AG10803 (cell line): Measurements from ENCODE around the gene CLN5.

Source experiments
- DNase-seq: peaks from one replicate; pipeline ENCODE4 v3.0.0; 2010; ENCODE audit warnings: low read depth
- H3K4me3 ChIP-seq: 2 replicates; pipeline ENCODE4 v1.5.1; 2011; ENCODE audit warnings: mild to moderate bottlenecking, low read length, control low read depth
- TF ChIP-seq, protein P1 (sequence below): conservative IDR thresholded peaks from 2 replicates; pipeline ENCODE4 v1.5.1; 2011; ENCODE audit warnings: mild to moderate bottlenecking, low read length, control low read depth, inconsistent platforms

CLN5 gene

DNA sequence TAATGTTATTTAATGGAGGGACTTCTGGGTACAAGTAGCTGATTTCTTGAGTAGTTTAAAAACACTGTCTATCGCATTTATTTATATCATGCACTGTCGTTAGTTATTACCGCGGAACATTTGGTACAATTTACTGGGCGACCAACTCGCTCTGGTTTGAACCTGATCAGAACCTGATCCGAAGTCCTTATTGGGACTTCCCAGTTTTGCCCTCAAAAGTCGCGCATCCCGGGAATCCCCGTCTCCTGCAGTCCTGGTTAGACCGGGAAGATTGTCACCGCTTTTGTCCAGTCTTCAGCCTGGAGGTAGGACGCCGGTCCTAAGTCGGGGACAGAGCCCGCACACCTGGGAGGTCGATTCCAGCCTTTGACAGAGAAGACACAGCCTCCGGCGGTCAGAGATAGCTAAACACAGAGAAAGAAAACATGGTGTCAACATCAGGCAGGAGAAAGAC lies 694 bp downstream of the CLN5 start:
- TF ChIP-seq, protein P1, sequence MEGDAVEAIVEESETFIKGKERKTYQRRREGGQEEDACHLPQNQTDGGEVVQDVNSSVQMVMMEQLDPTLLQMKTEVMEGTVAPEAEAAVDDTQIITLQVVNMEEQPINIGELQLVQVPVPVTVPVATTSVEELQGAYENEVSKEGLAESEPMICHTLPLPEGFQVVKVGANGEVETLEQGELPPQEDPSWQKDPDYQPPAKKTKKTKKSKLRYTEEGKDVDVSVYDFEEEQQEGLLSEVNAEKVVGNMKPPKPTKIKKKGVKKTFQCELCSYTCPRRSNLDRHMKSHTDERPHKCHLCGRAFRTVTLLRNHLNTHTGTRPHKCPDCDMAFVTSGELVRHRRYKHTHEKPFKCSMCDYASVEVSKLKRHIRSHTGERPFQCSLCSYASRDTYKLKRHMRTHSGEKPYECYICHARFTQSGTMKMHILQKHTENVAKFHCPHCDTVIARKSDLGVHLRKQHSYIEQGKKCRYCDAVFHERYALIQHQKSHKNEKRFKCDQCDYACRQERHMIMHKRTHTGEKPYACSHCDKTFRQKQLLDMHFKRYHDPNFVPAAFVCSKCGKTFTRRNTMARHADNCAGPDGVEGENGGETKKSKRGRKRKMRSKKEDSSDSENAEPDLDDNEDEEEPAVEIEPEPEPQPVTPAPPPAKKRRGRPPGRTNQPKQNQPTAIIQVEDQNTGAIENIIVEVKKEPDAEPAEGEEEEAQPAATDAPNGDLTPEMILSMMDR: no peak
- peak; percentile 26 for DNase-seq

DNA sequence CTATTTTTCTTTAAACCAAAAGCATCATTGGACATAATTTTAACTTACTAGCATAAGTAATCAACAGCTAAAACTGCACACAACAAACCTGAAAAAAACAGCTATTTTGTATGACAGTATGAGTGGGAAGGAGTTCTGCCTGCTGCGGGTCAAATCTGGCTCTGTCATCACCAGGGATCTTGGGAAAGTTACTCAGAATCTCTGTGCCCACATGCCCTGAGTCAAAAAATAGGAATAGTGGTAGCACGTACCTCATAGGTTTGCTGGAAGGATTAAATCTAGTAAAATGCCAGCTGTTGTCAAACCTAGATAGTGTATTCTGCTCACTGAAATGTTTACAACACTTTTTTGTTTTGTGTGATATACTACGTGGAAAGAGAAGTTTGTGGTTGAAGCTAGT lies 1.1 kb downstream of the CLN5 start:
- TF ChIP-seq, protein P1: no peak
- peak; percentile 32 for DNase-seq
- H3K4me3 ChIP-seq: peak overlapping the region; percentile 90

More for the DNA sequence above, 694 bp downstream of the CLN5 start:
- peak overlapping the region; percentile 90 for H3K4me3 ChIP-seq

DNA sequence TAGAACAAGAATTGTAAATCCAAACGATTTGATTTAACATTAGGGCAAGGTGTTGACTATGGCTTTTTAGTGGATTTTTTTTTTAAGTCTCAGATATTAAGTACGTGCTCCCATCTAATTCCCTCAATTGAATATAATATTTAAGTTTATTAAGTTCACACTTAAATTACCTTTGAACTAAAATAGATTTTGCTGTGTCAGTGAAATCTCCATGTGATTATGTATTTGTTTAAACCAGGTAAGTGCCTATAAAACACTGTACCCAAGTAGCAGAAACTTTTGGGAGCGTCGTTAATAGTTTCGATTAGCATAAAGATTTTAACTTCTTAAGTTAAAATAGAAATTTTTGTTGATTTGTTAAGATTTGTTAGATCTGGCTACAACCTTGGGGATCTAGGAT lies 1.6 kb downstream of the CLN5 start:
- no peak for DNase-seq
- H3K4me3 ChIP-seq: no peak overlapping the region
- TF ChIP-seq, protein P1: no peak

DNA sequence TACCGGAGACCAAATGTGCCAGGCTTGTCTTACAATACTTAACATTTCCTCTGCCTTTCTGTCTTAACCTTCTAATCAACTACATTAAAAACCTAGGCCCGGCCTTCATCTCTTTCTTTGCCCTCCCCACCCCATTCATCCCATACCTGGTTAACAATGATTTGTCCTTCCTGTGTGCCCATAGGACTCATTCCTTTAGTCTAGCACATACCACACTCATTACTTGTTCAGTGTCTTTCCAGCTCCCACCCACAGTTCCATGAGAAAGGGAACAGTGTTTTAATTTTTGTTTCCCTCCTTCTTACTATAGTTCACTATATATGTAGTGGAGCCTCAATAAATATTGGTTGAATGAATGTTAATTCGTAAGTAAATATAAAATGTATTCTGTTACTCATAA lies 2.4 kb downstream of the CLN5 start:
- DNase-seq: no peak
- H3K4me3 ChIP-seq: no peak overlapping the region
- TF ChIP-seq, protein P1: no peak

DNA sequence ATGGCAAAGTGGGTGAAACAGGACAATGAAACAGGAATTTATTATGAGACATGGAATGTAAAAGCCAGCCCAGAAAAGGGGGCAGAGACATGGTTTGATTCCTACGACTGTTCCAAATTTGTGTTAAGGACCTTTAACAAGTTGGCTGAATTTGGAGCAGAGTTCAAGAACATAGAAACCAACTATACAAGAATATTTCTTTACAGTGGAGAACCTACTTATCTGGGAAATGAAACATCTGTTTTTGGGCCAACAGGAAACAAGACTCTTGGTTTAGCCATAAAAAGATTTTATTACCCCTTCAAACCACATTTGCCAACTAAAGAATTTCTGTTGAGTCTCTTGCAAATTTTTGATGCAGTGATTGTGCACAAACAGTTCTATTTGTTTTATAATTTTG lies 8.6 kb downstream of the CLN5 start:
- DNase-seq: peak; percentile 55
- TF ChIP-seq, protein P1: no peak
- H3K4me3 ChIP-seq: no peak overlapping the region

DNA sequence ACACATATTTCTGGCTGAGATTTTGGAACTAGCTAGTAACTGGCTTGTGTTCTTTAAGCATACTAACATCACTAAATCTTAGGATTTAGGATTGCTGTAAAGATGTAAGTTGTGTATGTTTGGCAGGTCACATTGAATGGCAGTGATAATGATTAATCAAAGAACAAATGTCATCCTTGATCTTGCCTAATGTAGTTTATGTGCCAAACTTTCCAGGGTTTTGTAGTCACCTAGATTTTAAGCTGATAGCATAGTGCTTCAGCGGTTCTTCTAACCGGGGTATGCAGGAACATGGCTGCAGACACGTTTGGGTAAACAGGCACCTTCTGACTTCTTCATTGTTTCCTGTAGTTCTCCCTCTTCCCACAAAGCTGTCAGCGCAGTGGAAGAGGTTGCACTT lies 9.7 kb downstream of the CLN5 start:
- TF ChIP-seq, protein P1: no peak
- no peak overlapping the region for H3K4me3 ChIP-seq
- no peak for DNase-seq

DNA sequence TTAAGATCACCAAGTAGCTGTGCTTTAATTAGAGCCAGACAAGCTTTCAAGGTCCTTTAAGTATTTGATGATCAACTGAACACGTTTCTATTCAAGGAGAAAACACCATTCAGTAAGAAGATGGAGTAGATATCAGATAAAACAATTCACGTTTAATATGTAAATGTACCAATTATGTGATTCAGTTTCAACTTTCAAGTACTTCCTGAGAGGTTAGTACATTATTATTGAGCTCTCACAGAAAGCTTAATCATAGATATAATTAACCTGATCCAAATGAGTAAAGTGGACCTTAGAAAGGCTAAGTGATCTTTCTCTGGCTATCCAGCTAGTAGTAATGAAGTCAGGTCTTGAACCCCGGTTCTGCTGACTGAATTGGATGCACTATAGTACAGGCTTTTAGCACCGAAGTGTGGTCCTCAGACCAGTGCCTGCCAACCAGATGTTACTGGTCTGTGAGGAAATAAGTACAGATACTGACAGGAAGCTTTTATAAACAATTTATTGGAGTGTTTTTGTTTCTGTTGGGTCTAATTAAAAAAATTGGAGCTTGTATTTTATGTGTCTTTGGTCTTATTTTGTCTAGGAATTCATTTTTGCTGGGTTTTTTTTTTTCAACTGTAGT lies 10.2 kb downstream of the CLN5 start:
- no peak overlapping the region for H3K4me3 ChIP-seq
- TF ChIP-seq, protein P1: no peak
- peak; percentile 31 for DNase-seq
